T-helper 22 cell (primary cell): ENCODE data around the gene SHQ1.

Source experiments
- DNase-seq: peaks from one replicate; pipeline ENCODE4 v3.0.0-alpha.2; 2020; ENCODE audit warnings: low read depth

Gene SHQ1

GRCh38 chr3:72848703-72849081 lies 447 bp upstream of the SHQ1 start:
- peak; percentile 8 for DNase-seq

GRCh38 chr3:72847282-72847681 lies 963 bp downstream of the SHQ1 start:
- DNase-seq: no peak

- DNase-seq: no peak
These were observed 2.1 kb downstream of the SHQ1 start for GRCh38 chr3:72846166-72846565.

- DNase-seq: no peak
These were observed 3.7 kb downstream of the SHQ1 start for GRCh38 chr3:72844436-72844993.

- no peak for DNase-seq
These were observed 9.2 kb downstream of the SHQ1 start for GRCh38 chr3:72839057-72839456.

GRCh38 chr3:72836923-72837322 lies 11.3 kb downstream of the SHQ1 start:
- DNase-seq: no peak

- no peak for DNase-seq
These were observed 11.8 kb downstream of the SHQ1 start for GRCh38 chr3:72836416-72836815.

DNA sequence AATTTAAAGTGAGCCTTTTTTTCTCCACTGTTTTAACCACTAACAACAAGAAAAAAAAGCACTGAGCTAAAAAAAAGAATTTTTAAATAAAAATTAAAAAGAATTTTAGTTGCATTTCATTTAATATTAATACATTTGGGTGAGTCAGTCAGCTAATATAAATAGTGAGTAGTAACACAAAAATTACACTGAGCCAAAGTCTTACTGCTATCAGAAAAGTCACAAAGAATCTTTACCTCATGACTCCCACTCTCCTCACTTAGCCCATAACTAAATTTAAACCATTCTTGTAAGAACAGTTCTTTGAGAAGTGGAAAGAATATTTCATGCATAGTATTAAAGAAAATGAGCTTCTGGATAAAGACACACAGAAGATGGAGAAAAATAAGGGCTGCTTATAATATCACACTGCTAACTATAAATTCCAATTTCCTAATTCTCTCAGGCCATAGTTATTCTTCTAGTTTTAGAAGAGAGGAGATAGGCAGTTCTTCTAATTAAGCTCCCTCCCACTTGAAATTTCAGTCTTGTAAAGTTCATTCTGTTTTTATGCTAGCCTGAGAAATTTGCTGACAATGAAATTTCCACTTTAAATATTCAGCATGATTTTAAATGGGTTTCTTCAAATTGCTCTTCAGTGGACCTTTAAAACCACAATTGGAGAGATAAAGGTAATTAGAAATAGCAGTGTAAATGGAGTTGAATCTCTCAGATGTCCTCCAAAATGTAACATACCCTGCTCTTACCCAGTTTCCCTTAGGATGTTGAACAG lies 17.6 kb downstream of the SHQ1 start:
- no peak for DNase-seq

DNA sequence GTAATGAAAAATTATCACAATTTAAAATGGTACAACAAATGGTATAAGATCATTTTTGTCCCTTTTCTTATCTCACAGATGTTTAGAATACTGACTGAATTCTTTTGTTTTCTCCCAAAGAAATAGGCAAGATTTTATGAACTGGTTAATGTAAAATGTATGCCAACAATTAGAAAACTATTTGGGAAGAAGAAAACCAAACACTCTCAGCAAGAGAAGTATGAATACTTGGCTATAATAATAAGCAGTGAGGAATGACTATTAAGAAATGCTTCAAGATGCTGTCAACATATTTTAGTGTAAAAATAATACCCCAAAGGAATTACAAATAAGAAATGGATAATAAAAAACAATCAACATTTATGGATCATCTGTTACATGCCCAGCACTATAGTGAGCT lies 18.5 kb downstream of the SHQ1 start:
- no peak for DNase-seq

GRCh38 chr3:72821161-72821781 lies 27.0 kb downstream of the SHQ1 start:
- DNase-seq: no peak

GRCh38 chr3:72820415-72820814 lies 27.8 kb downstream of the SHQ1 start:
- no peak for DNase-seq

GRCh38 chr3:72818905-72819304 lies 29.3 kb downstream of the SHQ1 start:
- DNase-seq: no peak

- DNase-seq: no peak
These were observed 30.0 kb downstream of the SHQ1 start for GRCh38 chr3:72818092-72818773.

DNA sequence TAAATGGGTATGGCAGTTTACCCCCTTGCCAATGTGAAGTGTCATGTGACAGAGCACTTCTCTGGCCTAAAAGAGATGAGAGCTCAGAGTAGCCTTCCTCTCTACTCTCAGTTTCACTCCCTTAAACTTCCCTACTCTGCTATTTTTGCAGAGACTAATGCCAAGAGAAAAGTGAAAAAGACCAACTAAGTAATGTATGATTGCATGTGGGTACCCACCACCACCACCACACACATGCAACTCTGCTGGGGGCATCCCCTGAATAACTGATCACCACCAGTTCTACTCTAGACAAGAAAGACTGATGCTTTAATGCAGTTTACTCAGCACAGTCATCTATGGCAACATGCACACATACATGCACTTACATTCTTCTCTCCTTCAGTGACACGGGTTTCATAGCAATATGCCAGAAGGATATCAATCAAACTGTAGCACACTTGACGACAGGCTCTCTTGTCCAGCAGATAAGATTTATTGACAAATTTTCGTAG lies 31.3 kb downstream of the SHQ1 start:
- DNase-seq: no peak

- DNase-seq: no peak
These were observed 33.9 kb downstream of the SHQ1 start for GRCh38 chr3:72814308-72814707.

GRCh38 chr3:72812201-72812600 lies 36.0 kb downstream of the SHQ1 start:
- no peak for DNase-seq

GRCh38 chr3:72811571-72811970 lies 36.7 kb downstream of the SHQ1 start:
- DNase-seq: no peak

GRCh38 chr3:72810659-72811434 lies 37.4 kb downstream of the SHQ1 start:
- no peak for DNase-seq

GRCh38 chr3:72810063-72810462 lies 38.2 kb downstream of the SHQ1 start:
- DNase-seq: no peak

DNA sequence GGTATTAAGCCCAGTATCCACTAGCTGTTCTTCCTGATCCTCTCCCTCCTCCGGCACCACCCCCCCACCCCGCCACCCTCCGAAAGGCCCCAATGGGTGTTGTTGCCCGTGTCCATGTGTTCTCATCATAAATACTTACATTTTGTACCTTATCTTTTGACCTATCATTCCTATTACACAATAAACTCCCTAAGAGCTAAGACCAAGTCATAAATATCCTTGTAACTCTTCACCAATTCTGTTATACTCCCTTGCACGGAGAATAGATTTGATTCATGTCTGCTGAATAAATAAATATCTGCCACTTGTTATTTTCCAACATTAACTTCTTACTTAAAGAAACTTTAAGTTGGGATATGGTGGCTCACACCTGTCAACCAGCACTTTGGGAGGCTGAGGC lies 43.9 kb downstream of the SHQ1 start:
- DNase-seq: no peak

DNA sequence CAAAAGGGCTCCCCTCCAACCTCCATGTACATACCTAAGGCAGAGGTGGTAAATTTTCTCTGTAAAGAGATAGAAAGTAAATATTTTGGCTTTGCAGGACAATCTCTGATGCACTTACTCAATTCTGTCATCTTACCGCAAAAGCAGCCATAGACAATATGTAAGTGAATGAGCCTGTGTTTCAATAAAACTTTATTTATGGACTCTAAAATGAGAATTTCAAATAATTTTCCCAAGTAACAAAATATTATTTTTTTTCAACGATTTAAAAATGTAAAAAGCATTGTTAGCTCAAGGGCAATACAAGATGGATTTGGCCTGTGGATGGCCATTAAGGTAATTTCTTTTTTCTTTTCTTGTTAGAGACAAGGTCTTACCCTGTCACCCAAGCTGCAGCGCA lies 44.7 kb downstream of the SHQ1 start:
- DNase-seq: no peak

DNA sequence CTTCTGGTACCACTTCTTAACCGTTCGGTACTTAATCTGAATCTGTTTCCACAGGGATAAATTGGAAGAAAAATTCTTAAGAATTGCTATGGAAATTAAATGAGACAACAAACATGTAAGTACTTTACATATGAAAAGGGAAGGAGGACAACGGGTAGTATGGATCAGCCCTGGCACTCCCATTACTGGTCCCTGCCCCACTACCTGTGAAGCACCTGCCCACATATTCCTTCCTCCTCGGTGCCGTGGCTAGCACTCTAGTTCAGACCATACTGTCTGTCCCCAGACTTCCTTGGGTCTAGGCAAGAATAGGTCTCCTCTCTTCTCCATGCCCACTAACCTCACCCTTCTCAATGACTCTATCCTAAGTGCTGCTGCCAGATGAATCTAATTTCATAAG lies 46.2 kb downstream of the SHQ1 start:
- no peak for DNase-seq
